AG04450 (cell line): Measurements from ENCODE around the gene KLHL34. TPM values are rescaled to one million over a fixed set of nuclear protein-coding genes. Genes with fewer than 3 reads are reported as not detected.

Experiments used
- CTCF ChIA-PET: fragments of 300-600, 350-600 bp; formaldehyde crosslinking; extraction: SDS; loops from one replicate; lab custom pipeline; 2022; ENCODE audit warnings: antibody characterized with exemption, inconsistent platforms; lab: Charles Lee
- POLR2A ChIA-PET: fragments of 350-600 bp; formaldehyde crosslinking; extraction: SDS; loops from one replicate; lab custom pipeline; 2021; ENCODE audit warnings: antibody characterized with exemption, inconsistent platforms; lab: Yijun Ruan, JAX
- DNase-seq: peaks from one replicate; pipeline ENCODE4 v3.0.0-alpha.2; 2011; ENCODE audit warnings: low read depth, low spot score
- H3K27ac ChIP-seq: one replicate; pipeline ENCODE4 v1.5.1; 2012; ENCODE audit warnings: low read depth, low read length, control low read depth
- H3K27me3 ChIP-seq: one replicate; pipeline ENCODE4 v1.6.0; 2012; ENCODE audit warnings: low read length; ENCODE audit not compliant: control insufficient read depth, insufficient read depth
- H3K4me3 ChIP-seq: 2 replicates; pipeline ENCODE4 v1.5.1; 2011; ENCODE audit warnings: mild to moderate bottlenecking, low read depth, low read length, control low read depth
- H3K9me3 ChIP-seq: 2 replicates; pipeline ENCODE4 v1.5.1; 2012; ENCODE audit warnings: low read length; ENCODE audit not compliant: control insufficient read depth, insufficient read depth
- CTCF ChIP-seq: IDR thresholded peaks from 2 replicates; pipeline ENCODE4 v1.5.1; 2011; ENCODE audit warnings: low read depth, low read length, control low read depth, inconsistent platforms
- polyA plus RNA-seq: library from polyadenylated mRNA; depleted of rRNA; stranded (reverse); fragments of >200 nt; gene quantifications from 2 replicates; pipeline ENCODE4 v1.2.3, GENCODE V29; 2011

KLHL34 gene
- polyA plus RNA-seq, 1 experiment = not detected

GRCh38 chrX:21658746-21659145 is 616 bp upstream of the KLHL34 start:
- POLR2A ChIA-PET = no interaction called here
- Histone ChIP-seq H3K27me3 (no peaks in the 10 kb centered on the region), H3K4me3 (no peak overlapping the region), H3K9me3 (peaks cover 30% of the 10 kb centered on the region), H3K27ac (no peak overlapping the region)
- no peak for TF ChIP-seq CTCF
- no peak for DNase-seq
- CTCF ChIA-PET = no interaction called here

- CTCF ChIA-PET = no interaction called here
- Histone ChIP-seq H3K4me3 (no peak overlapping the region), H3K9me3 (peaks cover 30% of the 10 kb centered on the region), H3K27me3 (no peaks in the 10 kb centered on the region), H3K27ac (no peak overlapping the region)
- TF ChIP-seq CTCF = no peak
- POLR2A ChIA-PET = no interaction called here
- DNase-seq = no peak
These were observed 595 bp downstream of the KLHL34 start for GRCh38 chrX:21657318-21658151.

- ChIA-PET CTCF (no interaction called here), POLR2A (no interaction called here)
- no peak for TF ChIP-seq CTCF
- DNase-seq = no peak
- no peak overlapping the region for H3K27ac ChIP-seq
- peaks cover 30% of the 10 kb centered on the region for H3K9me3 ChIP-seq
- H3K4me3 ChIP-seq = no peak overlapping the region
- H3K27me3 ChIP-seq = no peaks in the 10 kb centered on the region
These were observed 1.4 kb downstream of the KLHL34 start for GRCh38 chrX:21656587-21657317.

GRCh38 chrX:21655901-21656586 is 2.1 kb downstream of the KLHL34 start:
- ChIA-PET POLR2A (no interaction called here), CTCF (no interaction called here)
- Histone ChIP-seq H3K9me3 (peaks cover 30% of the 10 kb centered on the region), H3K4me3 (no peak overlapping the region), H3K27ac (no peak overlapping the region), H3K27me3 (no peaks in the 10 kb centered on the region)
- TF ChIP-seq CTCF = no peak
- no peak for DNase-seq
